Osteocyte (in vitro differentiated cells): ENCODE results near the gene ARHGEF1. TPM values are rescaled to one million over a fixed set of nuclear protein-coding genes. Genes with fewer than 3 reads are reported as not detected.
A peak's percentile ranks its signal among the peaks of the same experiment; 100 is the strongest.

Experiments used
- DNase-seq: peaks from one replicate; pipeline ENCODE4 v3.0.0; 2021; ENCODE audit warnings: mixed read lengths; ENCODE audit not compliant: unreplicated experiment; ENCODE audit errors: extremely low spot score
- H3K27ac Mint-ChIP-seq: one replicate; pipeline ENCODE4 v1.8.0; 2021; ENCODE audit warnings: mild to moderate bottlenecking, mixed read lengths; ENCODE audit not compliant: unreplicated experiment
- H3K27me3 Mint-ChIP-seq: one replicate; pipeline ENCODE4 v1.8.0; 2021; ENCODE audit warnings: mixed read lengths; ENCODE audit not compliant: unreplicated experiment
- H3K36me3 Mint-ChIP-seq: one replicate; pipeline ENCODE4 v1.8.0; 2021; ENCODE audit warnings: mixed read lengths; ENCODE audit not compliant: unreplicated experiment
- H3K4me1 Mint-ChIP-seq: one replicate; pipeline ENCODE4 v1.8.0; 2021; ENCODE audit warnings: mixed read lengths; ENCODE audit not compliant: unreplicated experiment
- H3K4me3 Mint-ChIP-seq: one replicate; pipeline ENCODE4 v1.8.0; 2021; ENCODE audit warnings: mild to moderate bottlenecking, moderate library complexity, mixed read lengths; ENCODE audit not compliant: unreplicated experiment
- H3K9me3 Mint-ChIP-seq: one replicate; pipeline ENCODE4 v1.8.0; 2021; ENCODE audit warnings: mixed read lengths; ENCODE audit not compliant: unreplicated experiment
- total RNA-seq: library from RNA; stranded (reverse); gene quantifications from 2 replicates; pipeline ENCODE4 v1.2.1, GENCODE V29; 2021
- TF ChIP-seq, protein P1 (sequence below): fragments of 200-600 bp; sonication (generic); IDR thresholded peaks from 2 replicates; pipeline ENCODE4 v1.5.0; 2021; ENCODE audit warnings: antibody characterized with exemption, mild to moderate bottlenecking, moderate library complexity

The ARHGEF1 gene
- total RNA-seq, 1 donor from 2014 or later, result 97.3 TPM

DNA sequence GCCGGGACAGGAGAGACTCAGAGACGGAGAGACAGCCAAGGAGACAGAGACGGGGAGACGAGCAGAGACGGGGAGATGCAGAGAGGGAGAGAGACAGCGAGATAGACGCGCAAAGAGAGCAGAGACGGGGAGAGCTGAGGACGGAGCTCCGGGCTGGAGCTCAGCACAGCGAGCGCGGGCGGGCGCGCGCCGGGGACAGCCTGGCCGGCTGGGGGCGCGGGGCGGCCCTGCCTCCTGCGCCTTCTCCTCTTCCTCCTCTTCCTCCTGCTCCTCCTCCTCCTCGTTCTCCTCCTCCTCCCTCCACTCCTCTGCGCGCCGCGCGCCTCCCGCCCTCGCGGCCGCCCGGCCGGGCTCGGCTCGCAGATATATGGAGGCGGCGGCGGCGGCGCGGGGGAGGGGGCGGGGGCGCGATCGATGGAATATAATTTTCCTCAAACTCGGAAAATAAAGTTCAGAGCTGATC lies 45.3 kb downstream of the ARHGEF1 start, which contains the start of gene ERFL:
ERFL (minus strand) TSS at position 229 of the 463 bp plus-strand sequence. CDS start 15,530 bp downstream, outside the sequence.
- Mint-ChIP-seq H3K4me1 (peaks cover 14% of the 10 kb centered on the region), H3K27ac (no peak within 1 kb of the TSS), H3K9me3 (no peaks in the 10 kb centered on the region), H3K36me3 (no peaks in the 10 kb centered on the region), H3K27me3 (peaks cover 41% of the 10 kb centered on the region), H3K4me3 (peak within 1 kb of the TSS; percentile 77)
- TF ChIP-seq, protein P1, sequence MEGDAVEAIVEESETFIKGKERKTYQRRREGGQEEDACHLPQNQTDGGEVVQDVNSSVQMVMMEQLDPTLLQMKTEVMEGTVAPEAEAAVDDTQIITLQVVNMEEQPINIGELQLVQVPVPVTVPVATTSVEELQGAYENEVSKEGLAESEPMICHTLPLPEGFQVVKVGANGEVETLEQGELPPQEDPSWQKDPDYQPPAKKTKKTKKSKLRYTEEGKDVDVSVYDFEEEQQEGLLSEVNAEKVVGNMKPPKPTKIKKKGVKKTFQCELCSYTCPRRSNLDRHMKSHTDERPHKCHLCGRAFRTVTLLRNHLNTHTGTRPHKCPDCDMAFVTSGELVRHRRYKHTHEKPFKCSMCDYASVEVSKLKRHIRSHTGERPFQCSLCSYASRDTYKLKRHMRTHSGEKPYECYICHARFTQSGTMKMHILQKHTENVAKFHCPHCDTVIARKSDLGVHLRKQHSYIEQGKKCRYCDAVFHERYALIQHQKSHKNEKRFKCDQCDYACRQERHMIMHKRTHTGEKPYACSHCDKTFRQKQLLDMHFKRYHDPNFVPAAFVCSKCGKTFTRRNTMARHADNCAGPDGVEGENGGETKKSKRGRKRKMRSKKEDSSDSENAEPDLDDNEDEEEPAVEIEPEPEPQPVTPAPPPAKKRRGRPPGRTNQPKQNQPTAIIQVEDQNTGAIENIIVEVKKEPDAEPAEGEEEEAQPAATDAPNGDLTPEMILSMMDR, result no peak
- no peak for DNase-seq

DNA sequence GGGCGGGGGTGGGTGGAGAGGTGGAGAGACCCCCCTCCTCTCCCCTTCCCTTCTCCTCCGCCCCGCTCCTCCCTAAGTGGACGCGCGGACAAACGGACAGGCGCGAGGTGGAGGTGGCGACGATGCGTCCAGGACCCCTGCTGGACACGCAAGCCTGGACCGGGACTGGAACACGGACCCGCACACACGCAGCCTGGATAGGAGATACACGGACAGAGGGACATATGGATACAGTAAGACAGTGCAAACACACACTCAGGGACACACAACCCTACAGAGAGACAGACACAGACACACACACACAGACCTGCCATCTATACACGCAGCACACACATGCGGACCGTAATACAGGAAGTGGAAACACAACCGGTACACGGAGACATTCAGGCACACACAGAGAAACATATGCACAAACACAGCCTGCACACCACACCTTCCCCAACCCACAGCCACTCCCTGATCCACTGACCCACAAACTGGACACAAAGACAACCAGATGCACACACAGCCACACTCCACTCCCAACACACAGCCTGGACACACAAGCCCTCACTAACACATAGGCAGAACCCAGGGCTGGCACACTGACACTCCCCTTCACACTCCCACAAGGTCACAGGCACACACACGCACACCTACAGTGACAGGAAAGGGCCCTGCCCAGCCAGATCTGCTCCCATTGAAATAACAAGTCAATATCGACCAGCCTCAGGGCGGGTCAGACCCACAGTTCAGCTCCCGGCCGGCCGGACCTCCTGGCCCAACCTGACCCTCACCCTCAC lies 46.0 kb downstream of the ARHGEF1 start:
- TF ChIP-seq, protein P1, result no peak

DNA sequence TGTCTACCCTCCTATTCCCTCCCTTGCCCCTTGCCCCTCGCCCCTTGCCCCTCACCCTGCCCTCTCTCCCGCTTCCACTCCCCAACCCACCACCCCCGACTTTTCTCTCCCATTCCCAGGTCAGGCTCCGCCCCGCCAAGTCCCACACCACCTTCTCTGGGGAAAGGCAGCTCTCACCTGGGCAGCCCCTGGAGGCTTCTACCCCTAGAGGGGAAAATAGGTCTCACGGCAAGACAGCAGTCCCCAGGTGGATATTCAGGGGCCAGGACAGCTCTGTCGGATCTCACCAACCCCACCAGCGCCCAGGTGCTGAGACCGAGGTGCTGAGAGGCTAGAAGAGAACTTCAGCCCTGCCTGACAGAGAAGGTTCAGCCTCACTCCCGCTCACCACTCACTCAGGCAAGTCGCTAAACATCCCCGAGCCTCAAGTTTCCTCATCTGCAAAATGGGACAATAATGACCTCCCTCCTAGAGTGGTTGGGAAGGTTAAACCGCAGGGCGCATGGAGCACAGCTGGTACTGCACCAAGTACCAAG lies 46.6 kb downstream of the ARHGEF1 start:
- peaks cover 51% of the 10 kb centered on the region for H3K27me3 Mint-ChIP-seq
- H3K4me3 Mint-ChIP-seq, result no peak overlapping the region
- H3K36me3 Mint-ChIP-seq, result no peaks in the 10 kb centered on the region
- no peak overlapping the region for H3K27ac Mint-ChIP-seq
- DNase-seq, result no peak
- peaks cover 14% of the 10 kb centered on the region for H3K4me1 Mint-ChIP-seq
- TF ChIP-seq, protein P1, result no peak
- no peaks in the 10 kb centered on the region for H3K9me3 Mint-ChIP-seq

More for the DNA sequence above, 46.0 kb downstream of the ARHGEF1 start:
- no peak for DNase-seq
- Mint-ChIP-seq H3K36me3 (no peaks in the 10 kb centered on the region), H3K4me1 (peaks cover 14% of the 10 kb centered on the region), H3K9me3 (no peaks in the 10 kb centered on the region), H3K27ac (no peak overlapping the region), H3K27me3 (peaks cover 45% of the 10 kb centered on the region), H3K4me3 (peak overlapping the region; percentile 60)

DNA sequence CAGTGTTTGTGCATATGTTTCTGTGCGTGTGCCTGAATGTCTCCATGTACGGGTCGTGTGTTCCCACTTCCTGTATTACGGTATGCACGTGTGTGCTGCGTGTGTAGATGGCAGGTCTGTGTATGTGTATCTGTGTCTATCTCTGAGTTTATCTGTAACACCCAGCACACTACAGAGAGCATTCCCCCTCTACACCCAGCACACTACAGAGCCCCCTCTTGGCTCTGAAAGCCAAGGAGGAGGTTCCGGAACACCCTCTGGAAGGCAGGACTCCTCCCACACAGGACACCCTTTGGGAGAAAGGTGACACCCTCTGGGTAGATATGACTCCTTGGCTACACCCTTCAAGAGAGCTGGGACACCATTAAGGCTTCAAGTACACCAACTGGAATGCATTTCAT lies 47.3 kb downstream of the ARHGEF1 start:
- no peaks in the 10 kb centered on the region for H3K9me3 Mint-ChIP-seq
- no peak overlapping the region for H3K4me3 Mint-ChIP-seq
- DNase-seq, result no peak
- peaks cover 56% of the 10 kb centered on the region for H3K27me3 Mint-ChIP-seq
- TF ChIP-seq, protein P1, result no peak
- H3K4me1 Mint-ChIP-seq, result peaks cover 14% of the 10 kb centered on the region
- no peak overlapping the region for H3K27ac Mint-ChIP-seq
- no peaks in the 10 kb centered on the region for H3K36me3 Mint-ChIP-seq

DNA sequence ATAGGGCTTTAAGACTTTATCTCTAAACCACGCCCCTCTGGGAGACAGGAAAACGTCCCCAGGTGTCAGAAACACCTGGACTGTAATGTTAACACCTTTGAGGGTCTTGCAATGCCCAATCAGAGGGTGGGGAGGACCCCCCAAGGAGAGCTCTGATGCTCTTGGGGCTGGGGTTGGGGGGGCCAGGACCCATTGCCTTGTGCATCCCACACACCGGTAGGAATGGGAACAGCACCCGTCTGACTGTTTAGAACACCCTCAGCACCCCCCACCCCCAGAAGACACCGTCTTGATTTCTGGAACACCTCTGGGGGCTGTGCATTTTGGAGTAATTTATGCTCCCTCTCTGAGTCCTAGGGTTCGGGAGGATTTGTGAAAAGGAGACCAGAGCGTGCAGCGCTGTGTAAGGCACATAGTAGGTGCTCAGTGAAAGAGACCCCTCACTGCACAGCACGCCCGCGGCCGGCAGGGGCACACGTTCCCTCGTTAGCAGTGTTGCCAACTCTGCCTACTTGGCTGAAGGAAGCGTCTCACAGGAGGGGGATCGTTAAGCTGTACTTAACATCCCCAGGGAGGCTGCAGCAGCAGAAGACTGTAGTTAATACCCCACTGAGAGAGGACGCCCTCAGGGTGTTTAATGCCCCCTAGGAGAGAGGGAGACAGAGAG lies 48.1 kb downstream of the ARHGEF1 start:
- no peaks in the 10 kb centered on the region for H3K9me3 Mint-ChIP-seq
- no peak overlapping the region for H3K4me3 Mint-ChIP-seq
- no peak for DNase-seq
- no peaks in the 10 kb centered on the region for H3K36me3 Mint-ChIP-seq
- no peak overlapping the region for H3K27ac Mint-ChIP-seq
- TF ChIP-seq, protein P1, result peak; percentile 53
- H3K4me1 Mint-ChIP-seq, result peaks cover 14% of the 10 kb centered on the region
- peaks cover 58% of the 10 kb centered on the region for H3K27me3 Mint-ChIP-seq
